Uterus (tissue), 2 donors: ENCODE data around the gene FGF8.

Experiments
- POLR2A ChIP-seq, 2 donors: fragments of 450-650 bp; IDR thresholded peaks; one replicate each; pipeline ENCODE4 v1.6.1; 2016; ENCODE audit warnings: antibody characterized with exemption in 2 of 2, mild to moderate bottlenecking in 1 of 2, moderate library complexity in 1 of 2
- TF ChIP-seq, protein P1 (sequence below), 4 experiments: fragments of 200-600 bp in 2 of 4; fragments of 450-650 bp in 2 of 4; sonication (generic) in 2 of 4; IDR thresholded peaks; one replicate each; pipeline ENCODE4 v1.5.1; 2016 to 2019; ENCODE audit warnings: antibody characterized with exemption in 4 of 4, mild to moderate bottlenecking in 2 of 4, moderate library complexity in 1 of 4

DNA sequence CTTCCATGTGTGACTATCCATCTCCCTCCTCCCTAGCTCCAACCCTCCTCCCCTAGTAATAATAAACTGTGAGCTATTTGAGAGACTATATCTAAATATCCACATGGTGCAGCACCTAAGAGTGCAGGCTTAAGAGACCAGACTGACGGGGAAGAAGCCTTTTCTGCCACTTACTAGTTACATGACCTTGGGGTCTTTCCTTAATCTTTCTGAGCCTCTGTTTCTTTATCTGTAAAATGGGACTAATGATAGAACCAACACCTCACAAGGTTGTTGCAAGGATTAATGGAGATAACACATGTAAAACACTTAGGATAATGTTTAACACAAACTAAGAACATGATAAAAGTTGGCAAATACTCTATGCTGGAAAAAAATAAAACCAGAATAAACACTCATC, 43.8 kb downstream of the FGF8 start:
- TF ChIP-seq, protein P1, sequence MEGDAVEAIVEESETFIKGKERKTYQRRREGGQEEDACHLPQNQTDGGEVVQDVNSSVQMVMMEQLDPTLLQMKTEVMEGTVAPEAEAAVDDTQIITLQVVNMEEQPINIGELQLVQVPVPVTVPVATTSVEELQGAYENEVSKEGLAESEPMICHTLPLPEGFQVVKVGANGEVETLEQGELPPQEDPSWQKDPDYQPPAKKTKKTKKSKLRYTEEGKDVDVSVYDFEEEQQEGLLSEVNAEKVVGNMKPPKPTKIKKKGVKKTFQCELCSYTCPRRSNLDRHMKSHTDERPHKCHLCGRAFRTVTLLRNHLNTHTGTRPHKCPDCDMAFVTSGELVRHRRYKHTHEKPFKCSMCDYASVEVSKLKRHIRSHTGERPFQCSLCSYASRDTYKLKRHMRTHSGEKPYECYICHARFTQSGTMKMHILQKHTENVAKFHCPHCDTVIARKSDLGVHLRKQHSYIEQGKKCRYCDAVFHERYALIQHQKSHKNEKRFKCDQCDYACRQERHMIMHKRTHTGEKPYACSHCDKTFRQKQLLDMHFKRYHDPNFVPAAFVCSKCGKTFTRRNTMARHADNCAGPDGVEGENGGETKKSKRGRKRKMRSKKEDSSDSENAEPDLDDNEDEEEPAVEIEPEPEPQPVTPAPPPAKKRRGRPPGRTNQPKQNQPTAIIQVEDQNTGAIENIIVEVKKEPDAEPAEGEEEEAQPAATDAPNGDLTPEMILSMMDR (IDR thresholded peaks at IDR 0.05), result no peak
- TF ChIP-seq POLR2A (IDR thresholded peaks at IDR 0.05), result no peak
